SK-N-MC (cell line): ENCODE results near the gene APBA2.

Source experiments
- EZH2 ChIP-seq: fragments of 200-600 bp; sonication (generic); IDR thresholded peaks from one replicate; pipeline ENCODE4 v1.6.1; 2017; ENCODE audit warnings: antibody characterized with exemption
- FOXP2 ChIP-seq: optimal IDR thresholded peaks from 2 replicates; pipeline ENCODE3; 2011; ENCODE audit warnings: mild to moderate bottlenecking, moderate library complexity; ENCODE audit not compliant: insufficient read depth; ENCODE audit errors: extremely low read length, control extremely low read depth
- POLR2AphosphoS5 ChIP-seq: IDR thresholded peaks from 2 replicates; pipeline ENCODE4 v1.6.1; 2012; ENCODE audit warnings: mild to moderate bottlenecking, low read depth, low read length, borderline replicate concordance

DNA sequence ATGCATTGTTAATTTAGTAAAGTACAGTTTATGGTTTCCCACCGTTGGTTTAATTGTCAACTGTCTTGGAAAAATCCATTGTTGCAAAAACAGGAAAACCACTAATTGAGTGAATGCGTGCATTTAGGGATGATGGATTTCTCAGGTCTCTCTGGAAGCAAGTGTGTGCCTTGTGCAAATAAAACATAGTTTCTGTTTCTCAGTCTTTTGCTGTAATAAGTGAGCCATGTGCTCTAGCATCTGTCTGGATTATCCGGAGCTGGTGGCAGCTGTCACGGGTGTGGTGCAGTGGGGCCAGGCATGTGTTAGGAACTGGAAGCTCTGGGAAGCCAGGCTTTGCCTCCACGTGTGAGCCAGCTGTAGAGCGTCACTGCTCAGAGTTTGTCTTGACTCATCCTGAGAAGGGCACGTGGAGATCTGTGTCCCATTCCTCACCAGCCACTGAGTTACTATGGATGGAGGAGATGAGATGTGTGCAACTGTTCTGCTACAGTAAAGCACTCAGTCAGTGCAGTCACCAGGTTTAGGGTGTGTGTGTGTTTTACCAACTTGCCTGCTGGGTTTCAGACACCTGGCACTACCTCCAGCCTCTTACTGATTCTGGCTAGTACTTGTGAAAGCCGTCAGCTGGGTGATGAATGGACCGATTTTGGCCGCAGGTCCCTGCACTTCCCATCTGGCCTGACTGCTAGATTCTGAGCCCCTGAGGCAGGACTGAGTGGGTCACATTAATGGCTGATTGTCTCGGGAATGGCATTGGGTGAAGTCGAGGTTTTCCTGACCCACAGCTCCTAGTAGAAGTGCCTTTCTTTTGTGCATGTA lies 7.2 kb downstream of the APBA2 start:
- no peak for TF ChIP-seq POLR2AphosphoS5
- TF ChIP-seq EZH2 = no peak
- no peak for TF ChIP-seq FOXP2
